OCI-LY1 (cell line): ENCODE results near the gene PCDH15.

ENCODE experiments used
- CTCF ChIP-seq: fragments of 200-600 bp; sonication (generic), shearing (Covaris generic); IDR thresholded peaks from 2 replicates; pipeline ENCODE4 v1.5.1; 2017; ENCODE audit warnings: mild to moderate bottlenecking, antibody characterized with exemption, low read length, moderate library complexity, mixed read lengths
- EZH2 ChIP-seq: fragments of 200-600 bp; sonication (generic), shearing (Covaris generic); IDR thresholded peaks from 2 replicates; pipeline ENCODE4 v1.8.0; 2017; ENCODE audit warnings: borderline replicate concordance, mixed run types, mild to moderate bottlenecking, antibody characterized with exemption, low read length, moderate library complexity, mixed read lengths

- TF ChIP-seq EZH2 (no peak), CTCF (no peak)
Observed at GRCh38 chr10:54702583-54703485, 98.2 kb downstream of the PCDH15 start.
